Measurements from ENCODE around the gene RBM20.
A peak's percentile ranks its signal among the peaks of the same experiment; 100 is the strongest.
"Not testable (repeated sequence)": the region's sequence is repeated elsewhere in the genome, so short reads cannot be mapped to it uniquely, and the experiment has no call there.

Gene RBM20

DNA sequence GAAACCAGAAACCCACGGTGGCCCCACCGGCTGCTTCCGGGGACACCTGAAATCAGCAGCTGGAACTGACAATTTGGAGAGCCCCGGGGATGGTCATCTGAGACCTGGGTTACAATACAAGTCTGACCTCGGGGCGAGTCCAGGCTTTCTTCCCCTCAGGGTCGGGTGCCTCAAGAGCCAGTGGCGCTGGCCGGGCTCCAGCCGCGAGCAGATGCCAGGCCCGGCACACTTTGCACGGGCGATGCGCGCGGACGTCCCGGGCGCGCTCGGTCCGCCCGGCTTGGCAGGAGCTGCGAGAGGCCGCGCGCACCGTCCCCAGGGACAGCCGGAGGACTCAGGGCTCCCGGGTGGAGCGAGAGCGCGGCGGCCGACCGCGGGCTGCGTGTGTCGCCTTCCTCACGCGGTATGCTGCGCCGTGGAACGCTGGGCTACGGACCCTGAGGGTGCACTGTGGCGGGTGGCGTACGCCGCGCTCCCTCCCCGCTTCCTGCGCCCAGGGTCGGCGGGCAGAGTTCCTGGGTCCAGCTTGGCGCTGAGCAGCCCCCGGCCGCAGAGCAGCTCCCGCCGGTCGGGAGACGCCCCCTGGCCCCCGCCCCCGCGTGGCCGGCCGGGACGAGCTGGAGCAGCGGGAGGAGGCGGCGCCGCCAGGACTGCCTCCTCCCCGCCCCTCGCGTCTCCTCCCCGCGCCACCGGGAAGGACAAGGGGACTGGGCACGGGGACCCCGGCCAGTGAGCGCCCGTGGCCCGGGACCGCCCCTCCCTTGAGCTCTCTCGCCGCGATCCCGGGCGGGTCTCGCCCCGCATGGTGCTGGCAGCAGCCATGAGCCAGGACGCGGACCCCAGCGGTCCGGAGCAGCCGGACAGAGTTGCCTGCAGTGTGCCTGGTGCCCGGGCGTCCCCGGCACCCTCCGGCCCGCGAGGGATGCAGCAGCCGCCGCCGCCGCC, at the start of gene RBM20:
Gene RBM20, plus strand, starts transcription at position 684 of the 945 bp plus-strand sequence. Its CDS starts 119 bp downstream, at position 803.
- DNase-seq: no peak

DNA sequence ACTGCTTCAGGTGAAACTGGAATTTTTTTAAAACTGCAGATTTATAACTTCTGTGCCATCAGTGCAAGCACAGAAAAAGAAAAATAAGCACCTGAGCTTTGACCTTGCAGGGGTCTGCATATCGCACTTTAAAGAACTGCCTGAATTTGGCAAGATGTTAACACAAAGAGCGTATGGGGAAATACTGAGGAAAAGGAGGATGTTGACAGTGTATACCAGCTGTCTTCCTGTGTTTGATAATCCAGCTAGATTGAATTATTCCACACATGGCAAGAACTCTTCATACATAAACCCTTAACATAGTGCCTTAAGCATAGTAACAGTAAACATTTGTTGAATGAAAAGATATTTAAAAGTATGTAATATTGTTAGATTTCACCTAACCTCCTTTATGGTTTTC, 46.7 kb upstream of the RBM20 start:
- no peak for DNase-seq

- DNase-seq: peak; percentile 23
Measured at GRCh38 chr10:110600487-110601101, 43.5 kb upstream of the RBM20 start.

- DNase-seq: no peak
Measured at GRCh38 chr10:110601581-110601980, 42.6 kb upstream of the RBM20 start.

GRCh38 chr10:110608087-110608486, 36.0 kb upstream of the RBM20 start:
- DNase-seq: no peak

DNA sequence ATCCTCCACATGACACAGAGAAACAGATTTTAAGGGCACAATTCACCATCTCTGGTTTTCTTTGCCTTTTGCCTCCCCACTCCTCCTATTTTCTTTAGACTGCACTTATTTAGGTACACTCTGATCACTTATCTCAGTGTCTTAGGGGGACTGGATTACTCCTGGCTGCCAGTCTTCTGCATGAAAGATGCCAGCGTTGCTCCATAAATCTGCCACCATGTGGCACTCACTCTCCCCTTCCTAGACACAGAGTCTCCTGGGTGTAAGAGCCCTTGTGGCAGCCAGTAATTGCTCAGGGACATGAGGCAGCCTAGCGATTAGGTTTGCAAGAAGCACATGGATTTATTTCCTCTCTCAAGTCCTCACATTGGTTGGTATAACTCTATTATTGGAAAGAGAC, 34.5 kb upstream of the RBM20 start:
- no peak for DNase-seq

DNA sequence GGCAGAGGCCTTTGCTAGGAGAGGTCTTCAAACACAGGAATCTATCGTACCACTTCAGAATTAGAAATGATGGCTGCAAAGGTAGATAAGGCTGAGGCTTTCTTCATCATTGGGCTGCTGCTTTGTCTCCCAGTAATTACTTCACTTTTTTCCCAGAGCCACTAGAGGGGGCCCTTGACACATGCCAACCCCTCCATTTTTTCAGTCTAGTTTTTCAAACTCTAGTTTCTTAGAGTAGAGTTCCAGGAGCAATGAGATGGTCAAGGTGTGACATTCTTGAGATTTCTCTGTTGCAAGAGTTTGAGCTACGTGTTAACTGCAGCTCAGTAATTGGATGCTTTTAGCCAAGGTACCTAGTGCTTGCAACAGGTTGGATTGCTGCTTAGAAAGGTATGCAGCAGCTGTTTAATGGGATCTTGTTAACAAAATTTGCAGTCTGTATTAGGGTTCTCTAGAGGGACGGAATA, 33.8 kb upstream of the RBM20 start:
- DNase-seq: peak; percentile 65

DNA sequence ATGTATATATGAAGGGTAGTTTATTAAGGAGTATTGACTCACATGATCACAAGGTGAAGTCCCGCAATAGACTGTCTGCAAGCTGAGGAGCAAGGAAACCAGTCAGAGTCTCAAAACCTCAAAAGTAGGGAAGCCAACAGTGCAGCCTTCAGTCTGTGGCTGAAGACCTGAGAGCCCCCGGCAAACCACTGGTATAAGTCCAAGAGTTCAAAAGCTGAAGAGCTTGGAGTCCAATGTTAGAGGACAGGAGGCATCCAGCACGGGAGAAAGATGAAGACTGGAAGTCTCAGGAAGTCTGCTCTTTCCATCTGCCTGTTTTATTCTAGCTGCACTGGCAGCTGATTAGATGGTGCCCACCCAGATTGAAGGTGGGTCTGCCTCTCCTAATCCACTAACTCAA, 33.4 kb upstream of the RBM20 start:
- DNase-seq: not testable (repeated sequence)

- DNase-seq: no peak
Measured at GRCh38 chr10:110612087-110612486, 32.0 kb upstream of the RBM20 start.

DNA sequence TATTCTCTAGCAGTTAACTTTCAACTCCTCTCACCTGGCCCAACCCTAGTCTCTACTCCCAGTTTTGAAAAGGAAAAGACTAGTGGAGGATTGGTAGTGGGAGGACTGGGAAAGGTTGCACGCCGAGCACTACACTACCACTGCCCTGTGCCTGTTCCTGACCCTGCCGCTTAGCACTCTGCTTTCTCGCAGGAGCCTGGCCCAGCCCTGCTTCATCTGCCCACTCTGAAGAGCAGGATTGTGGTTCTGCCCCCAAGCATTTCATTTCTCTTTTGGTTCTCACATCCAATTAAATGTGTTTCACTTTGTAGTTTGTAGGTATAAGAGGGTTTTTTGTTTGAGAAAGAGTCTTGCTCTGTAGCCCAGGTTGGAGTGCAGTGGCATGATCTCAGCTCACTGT, 31.5 kb upstream of the RBM20 start:
- DNase-seq: no peak

GRCh38 chr10:110613341-110613995, 30.7 kb upstream of the RBM20 start:
- DNase-seq: no peak

DNA sequence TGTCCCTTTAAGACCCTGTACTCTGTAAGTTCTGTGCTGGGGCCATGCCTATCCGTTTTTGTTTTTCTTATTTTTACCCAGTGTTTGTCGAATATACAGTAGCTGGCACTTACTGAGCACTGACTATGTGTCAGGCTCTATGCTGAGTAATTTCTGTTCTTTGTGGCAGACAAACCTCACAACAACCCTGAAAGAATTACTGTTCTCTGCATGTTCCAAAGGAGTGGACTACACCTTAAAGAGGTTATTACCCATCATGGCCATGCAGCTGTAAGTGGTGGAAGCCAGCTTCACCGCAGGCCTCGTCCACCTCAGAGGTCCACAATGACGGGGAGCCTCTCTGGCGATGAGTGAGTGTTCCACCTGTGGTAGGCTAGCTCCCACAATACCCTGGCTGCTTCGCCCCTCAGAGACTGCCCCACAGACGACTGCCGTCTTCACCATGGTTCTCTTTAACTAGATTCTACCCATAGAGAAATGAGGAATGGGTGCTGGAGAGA, 30.1 kb upstream of the RBM20 start:
- no peak for DNase-seq

DNA sequence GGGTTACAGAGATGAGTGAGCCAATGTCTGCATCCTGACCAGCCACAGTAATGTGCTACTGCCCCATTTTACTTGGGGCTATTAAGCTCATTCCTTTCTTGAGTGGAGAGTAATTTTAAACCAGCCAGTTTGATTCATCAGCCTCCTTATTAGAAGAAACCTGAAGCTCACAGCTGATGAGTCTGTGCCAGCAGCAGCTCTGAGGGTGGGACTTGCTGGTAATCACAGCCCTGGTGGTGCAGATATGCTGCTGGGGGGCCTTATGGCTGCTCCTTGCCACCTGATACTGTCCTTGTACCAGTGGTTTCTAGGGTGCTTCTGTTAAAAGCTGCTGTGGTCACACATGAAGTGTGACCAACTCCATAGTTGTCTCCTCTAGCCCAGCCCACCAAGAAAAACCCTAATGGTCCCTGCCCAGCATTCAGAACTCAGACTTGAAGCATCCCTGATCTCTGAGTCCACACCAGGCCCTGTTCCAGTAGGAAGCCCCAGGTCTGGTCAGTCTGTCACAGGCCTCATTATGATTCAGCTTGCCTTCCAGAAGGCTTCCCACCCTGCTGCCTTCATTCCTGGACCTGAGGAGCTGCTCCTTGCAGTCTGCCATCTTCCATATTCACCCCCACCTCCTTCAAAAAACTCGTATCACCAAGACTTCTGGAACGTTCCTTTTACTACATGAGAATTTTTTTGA, 28.9 kb upstream of the RBM20 start:
- no peak for DNase-seq

- no peak for DNase-seq
Measured at GRCh38 chr10:110616493-110617033, 27.6 kb upstream of the RBM20 start.

DNA sequence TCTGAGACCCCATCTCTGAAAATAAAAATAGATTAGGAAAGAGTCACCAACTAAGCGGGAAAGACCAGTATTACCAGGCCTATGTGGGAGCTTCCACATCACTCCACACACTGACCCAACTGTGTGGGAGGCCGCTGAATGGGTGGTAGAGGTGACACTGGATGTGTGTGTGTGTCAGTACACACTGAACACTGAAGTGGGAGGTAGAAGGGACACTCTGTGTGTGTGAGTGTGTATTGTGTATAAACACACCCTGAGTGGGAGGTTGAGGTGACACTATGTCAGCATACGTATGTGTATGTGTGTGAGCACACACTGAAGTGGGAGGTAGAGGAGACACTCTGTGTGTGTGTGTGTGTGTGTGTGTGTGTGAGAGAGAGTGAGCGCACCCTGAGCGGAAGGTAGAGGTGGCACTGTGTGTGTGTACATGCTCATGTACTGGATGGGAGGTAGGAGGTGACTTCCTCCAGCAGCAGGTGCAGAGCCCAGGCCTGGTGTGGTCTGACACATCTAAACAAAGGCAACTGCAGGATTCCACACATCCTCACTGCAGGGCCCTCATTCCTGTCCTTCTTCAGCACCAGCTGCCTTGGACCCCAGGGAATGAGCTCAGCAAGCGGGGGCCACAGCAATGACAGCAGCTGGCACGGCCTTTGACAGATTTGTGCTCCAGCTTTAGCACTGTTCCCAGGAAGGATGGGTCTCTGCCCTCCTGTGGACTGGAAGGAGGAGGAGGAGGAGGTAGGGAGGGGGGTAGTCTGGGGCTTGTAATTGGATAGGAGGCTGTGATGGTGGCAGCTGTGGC, 26.5 kb upstream of the RBM20 start:
- no peak for DNase-seq

- DNase-seq: no peak
Measured at GRCh38 chr10:110618230-110618610, 25.9 kb upstream of the RBM20 start.

- no peak for DNase-seq
Measured at GRCh38 chr10:110619514-110620397, 24.4 kb upstream of the RBM20 start.

DNA sequence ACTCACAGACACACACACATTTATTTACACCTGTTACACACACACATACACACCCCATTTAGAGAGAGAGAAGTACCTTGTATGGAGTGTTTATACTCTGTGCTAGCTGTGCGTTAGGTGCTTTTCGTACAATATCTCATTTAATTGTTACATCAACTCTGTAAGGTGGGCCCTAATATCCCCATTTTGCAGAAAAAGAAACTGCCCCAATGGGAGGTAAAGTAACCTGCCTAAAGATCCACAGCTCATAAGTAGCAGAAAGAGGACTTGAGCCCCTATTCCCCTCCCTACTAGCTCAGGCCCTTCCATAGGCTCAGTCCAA, 23.8 kb upstream of the RBM20 start:
- no peak for DNase-seq

DNA sequence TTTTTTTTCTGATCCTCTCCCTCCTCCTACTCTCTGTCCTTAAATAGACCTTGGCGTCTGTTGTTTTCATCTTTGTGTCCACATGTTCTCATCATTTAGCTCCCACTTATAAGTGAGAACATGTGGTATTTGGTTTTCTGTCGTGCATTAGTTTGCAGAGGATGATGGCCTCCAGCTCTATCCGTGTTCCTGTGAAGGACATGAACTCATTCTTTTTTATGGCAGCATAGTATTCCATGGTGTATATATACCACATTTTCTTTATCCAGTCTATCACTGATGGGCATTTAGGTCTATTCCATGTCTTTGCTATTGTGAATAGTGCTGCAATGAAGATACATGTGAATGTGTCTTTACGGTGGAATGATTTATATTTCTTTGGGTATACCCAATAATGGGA, 20.8 kb upstream of the RBM20 start:
- DNase-seq: not testable (repeated sequence)

GRCh38 chr10:110625356-110625894, 18.7 kb upstream of the RBM20 start:
- no peak for DNase-seq

All from kidney glomerular epithelial cell (primary cell).